Astrocyte of the cerebellum (primary cell): Measurements from ENCODE around the gene SLC34A3.

Experiments used
- DNase-seq: peaks from one replicate; pipeline ENCODE4 v3.0.0-alpha.2; 2011; ENCODE audit warnings: low read depth
- H3K4me3 ChIP-seq: 2 replicates; pipeline ENCODE4 v1.5.1; 2011; ENCODE audit warnings: mild to moderate bottlenecking, low read depth, low read length, moderate library complexity
- CTCF ChIP-seq: IDR thresholded peaks from 2 replicates; pipeline ENCODE4 v1.5.1; 2012; ENCODE audit warnings: low read length, low read depth, moderate library complexity, mild to moderate bottlenecking; ENCODE audit errors: missing control alignments
- in situ Hi-C: cut with HindIII; loops from 2 replicates; pipeline ENCODE4 v1.10.0; 2017; ENCODE audit warnings: low sequenced_read_pairs

The SLC34A3 gene

GRCh38 chr9:137226338-137227053 lies 4.2 kb upstream of the SLC34A3 start:
- TF ChIP-seq CTCF: no peak
- no peak for DNase-seq
- in situ Hi-C loops: no loop called here
- no peak overlapping the region for H3K4me3 ChIP-seq

- in situ Hi-C loops: no loop called here
- peak; percentile 85 for TF ChIP-seq CTCF
- H3K4me3 ChIP-seq: no peak within 1 kb of the TSS
- DNase-seq: peak; percentile 44
These were observed 3.4 kb upstream of the SLC34A3 start, which contains the start of gene RNF224 for GRCh38 chr9:137227054-137227852. RNF224 (plus strand) TSS chr9:137227502; CDS start chr9:137228336, 834 bp downstream.

GRCh38 chr9:137227853-137228505 lies 2.7 kb upstream of the SLC34A3 start:
- DNase-seq: no peak
- TF ChIP-seq CTCF: no peak
- H3K4me3 ChIP-seq: no peak overlapping the region
- in situ Hi-C loops: no loop called here

GRCh38 chr9:137228506-137228967 lies 2.2 kb upstream of the SLC34A3 start:
- no peak for TF ChIP-seq CTCF
- no peak for DNase-seq
- no peak overlapping the region for H3K4me3 ChIP-seq
- in situ Hi-C loops: no loop called here

- in situ Hi-C loops: no loop called here
- H3K4me3 ChIP-seq: no peak overlapping the region
- no peak for DNase-seq
- TF ChIP-seq CTCF: no peak
These were observed 1.5 kb upstream of the SLC34A3 start for GRCh38 chr9:137228968-137229896.
